SK-N-SH (cell line): ENCODE results near the gene GRB10. TPM values are rescaled to one million over a fixed set of nuclear protein-coding genes. Genes with fewer than 3 reads are reported as not detected.

Experiments used
- CTCF ChIA-PET: fragments of 300-600, 350-600 bp; formaldehyde crosslinking; extraction: SDS; loops from one replicate; lab custom pipeline; 2021; lab: Yijun Ruan, JAX
- POLR2A ChIA-PET: fragments of 350-600 bp; sonication (Branson Sonifier 250); formaldehyde crosslinking; extraction: SDS; loops from one replicate; lab custom pipeline; 2020; ENCODE audit warnings: antibody characterized with exemption, inconsistent platforms; lab: Yijun Ruan, JAX
- DNase-seq: peaks from one replicate; pipeline ENCODE4 v3.0.0; 2012
- H2AFZ ChIP-seq: fragments of 200-600 bp; sonication (generic); 2 replicates; pipeline ENCODE4 v1.8.1; 2016; ENCODE audit warnings: antibody characterized with exemption, mild to moderate bottlenecking, low read depth
- H3F3A ChIP-seq: fragments of 200-600 bp; sonication (generic); replicated peaks from 2 replicates; pipeline ENCODE3; 2016; ENCODE audit warnings: antibody characterized with exemption, mild to moderate bottlenecking; ENCODE audit not compliant: insufficient read depth
- H3K27ac ChIP-seq, 2 experiments: fragments of 200-500 bp in 1 of 2; fragments of 200-600 bp in 1 of 2; sonication (Bioruptor generic) in 1 of 2; sonication (generic), shearing (Covaris generic) in 1 of 2; 2 replicates each; pipeline versions ENCODE4 v1.5.1 to v1.6.1; 2014 to 2016; ENCODE audit warnings: low read depth in 2 of 2, inconsistent platforms in 1 of 2, low read length in 1 of 2, mild to moderate bottlenecking in 1 of 2, mixed read lengths in 1 of 2
- H3K27me3 ChIP-seq: fragments of 200-600 bp; sonication (generic), shearing (Covaris generic); 2 replicates; pipeline ENCODE4 v1.6.1; 2016; ENCODE audit warnings: mixed run types; ENCODE audit not compliant: insufficient read depth
- H3K36me3 ChIP-seq, 2 experiments: fragments of 200-500 bp in 1 of 2; fragments of 200-600 bp in 1 of 2; sonication (Bioruptor generic) in 1 of 2; sonication (generic) in 1 of 2; replicated peaks in 1 of 2; 2 replicates each; pipeline versions ENCODE3 to v1.5.1; 2014 to 2016; ENCODE audit warnings: low read length in 1 of 2, mild to moderate bottlenecking in 1 of 2; ENCODE audit not compliant: insufficient read depth in 2 of 2, control insufficient read depth in 1 of 2
- H3K4me1 ChIP-seq, 2 experiments: fragments of 200-500 bp in 1 of 2; fragments of 200-600 bp in 1 of 2; sonication (Bioruptor generic) in 1 of 2; sonication (generic), shearing (Covaris generic) in 1 of 2; 2 replicates each; pipeline versions ENCODE4 v1.5.1 to v1.6.1; 2014 to 2016; ENCODE audit warnings: low read depth in 1 of 2, low read length in 1 of 2, mixed run types in 1 of 2; ENCODE audit not compliant: insufficient read depth in 2 of 2, control insufficient read depth in 1 of 2
- H3K4me2 ChIP-seq: fragments of 200-600 bp; sonication (generic), shearing (Covaris generic); 2 replicates; pipeline ENCODE4 v1.6.1; 2017; ENCODE audit warnings: mixed run types
- H3K4me3 ChIP-seq, 2 experiments: fragments of 200-500 bp in 1 of 2; fragments of 200-600 bp in 1 of 2; sonication (Bioruptor generic) in 1 of 2; sonication (generic), shearing (Covaris generic) in 1 of 2; 2 replicates each; pipeline versions ENCODE4 v1.5.1 to v1.8.1; 2014 to 2016; ENCODE audit warnings: low read depth in 2 of 2, inconsistent platforms in 1 of 2, low read length in 1 of 2, mild to moderate bottlenecking in 1 of 2, mixed read lengths in 1 of 2, moderate library complexity in 1 of 2
- H3K79me2 ChIP-seq: fragments of 200-600 bp; sonication (generic); 2 replicates; pipeline ENCODE4 v1.8.1; 2017; ENCODE audit warnings: mild to moderate bottlenecking; ENCODE audit not compliant: insufficient read depth
- H3K9ac ChIP-seq: fragments of 200-600 bp; sonication (generic); 2 replicates; pipeline ENCODE4 v1.6.1; 2017; ENCODE audit warnings: mixed run types
- H3K9me2 ChIP-seq: fragments of 200-600 bp; sonication (generic); 2 replicates; pipeline ENCODE4 v1.6.1; 2017; ENCODE audit warnings: mixed run types
- H3K9me3 ChIP-seq: fragments of 200-600 bp; sonication (generic); 2 replicates; pipeline ENCODE4 v1.6.1; 2017; ENCODE audit warnings: mixed run types, mild to moderate bottlenecking, moderate library complexity
- H4K20me1 ChIP-seq: fragments of 200-600 bp; sonication (generic); 2 replicates; pipeline ENCODE4 v1.6.1; 2017; ENCODE audit warnings: mild to moderate bottlenecking, mixed run types; ENCODE audit not compliant: insufficient read depth
- CHD2 ChIP-seq: fragments of 150-350 bp; IDR thresholded peaks from 2 replicates; pipeline ENCODE4 v1.6.1; 2018; ENCODE audit warnings: low read length; ENCODE audit not compliant: partially characterized antibody
- FOXJ3 ChIP-seq: sonication (generic); formaldehyde crosslinking; IDR thresholded peaks from 2 replicates; pipeline ENCODE4 v1.5.1; 2020; ENCODE audit warnings: mild to moderate bottlenecking, missing genetic modification reagents
- MXI1 ChIP-seq: IDR thresholded peaks from 2 replicates; pipeline ENCODE4 v1.6.1; 2012; ENCODE audit warnings: mild to moderate bottlenecking, low read depth, low read length, improper control_type of control experiment
- NFIC ChIP-seq: IDR thresholded peaks from 2 replicates; pipeline ENCODE4 v1.4.0; 2012; ENCODE audit warnings: borderline replicate concordance
- NRF1 ChIP-seq: IDR thresholded peaks from 2 replicates; pipeline ENCODE4 v1.6.1; 2012; ENCODE audit warnings: low read depth, mild to moderate bottlenecking, low read length
- PBX3 ChIP-seq: IDR thresholded peaks from 2 replicates; pipeline ENCODE4; 2012
- POLR2AphosphoS5 ChIP-seq: IDR thresholded peaks from 2 replicates; pipeline ENCODE4 v1.6.1; 2012; ENCODE audit warnings: low read depth, low read length
- RAD21 ChIP-seq: IDR thresholded peaks from 2 replicates; pipeline ENCODE4 v1.6.1; 2012; ENCODE audit warnings: mild to moderate bottlenecking, low read length
- REST ChIP-seq: IDR thresholded peaks from 2 replicates; pipeline ENCODE4 v1.6.1; 2012; ENCODE audit warnings: mild to moderate bottlenecking, low read depth, low read length, moderate library complexity
- RXRA ChIP-seq: IDR thresholded peaks from 2 replicates; pipeline ENCODE4 v1.4.0; 2012; ENCODE audit warnings: low read depth, mild to moderate bottlenecking, borderline replicate concordance
- SMC3 ChIP-seq: IDR thresholded peaks from 2 replicates; pipeline ENCODE4 v1.6.1; 2012; ENCODE audit warnings: low read depth, low read length, improper control_type of control experiment
- YY1 ChIP-seq: IDR thresholded peaks from 2 replicates; pipeline ENCODE4 v1.4.0; 2012; ENCODE audit warnings: low read depth, mild to moderate bottlenecking
- ZBTB33 ChIP-seq: IDR thresholded peaks from 2 replicates; pipeline ENCODE4 v1.4.0; 2012; ENCODE audit warnings: low read depth, borderline replicate concordance
- WGBS: methylation state at CpG from one replicate; pipeline ENCODE4 v1.1.6; 2017; ENCODE audit warnings: low lambda C conversion rate; 5-methylcytosine and 5-hydroxymethylcytosine counted together
- polyA plus RNA-seq, 3 experiments: library from polyadenylated mRNA; depleted of rRNA; stranded (reverse); fragments of >200 nt; gene quantifications; 2 replicates each; pipeline ENCODE4 v1.2.3, GENCODE V29; 2012

The GRB10 gene
- polyA plus RNA-seq, 1 of the 3 experiments (the other 2 are of a cell fraction) = 5.1 TPM

GRCh38 chr7:50664937-50665336 lies 117.8 kb downstream of the GRB10 start:
- DNase-seq = no peak
- no peak overlapping the region for H3K27ac ChIP-seq
- CTCF ChIA-PET = no interaction called here
- H3K9ac ChIP-seq = no peak overlapping the region
- H2AFZ ChIP-seq = no peak overlapping the region
- H3K9me3 ChIP-seq = no peaks in the 10 kb centered on the region
- peaks cover 93% of the 10 kb centered on the region for H4K20me1 ChIP-seq
- TF ChIP-seq CHD2 = no peak
- no peak for TF ChIP-seq ZBTB33
- TF ChIP-seq, all 33 proteins: peak for 0
- Histone ChIP-seq H3K4me1 (peaks cover 8 to 13% of the 10 kb centered on the region in 2 experiments; a peak in 3 of 4 replicates), H3F3A (no peaks in the 10 kb centered on the region), H3K9me2 (no peaks in the 10 kb centered on the region), H3K79me2 (peaks cover 29% of the 10 kb centered on the region; the same call in 1 of the 2 replicates), H3K36me3 (peaks cover 0 to 25% of the 10 kb centered on the region in 2 experiments), H3K4me2 (no peak overlapping the region), H3K4me3 (no peak overlapping the region), H3K27me3 (no peaks in the 10 kb centered on the region)
- POLR2A ChIA-PET = no interaction called here
- WGBS = 70% methylated on average over 4 of the region's 4 CpGs

- DNase-seq = no peak
- Histone ChIP-seq H3K9me3 (no peaks in the 10 kb centered on the region), H3K27ac (no peak overlapping the region), H3K4me3 (no peak overlapping the region), H3K27me3 (no peaks in the 10 kb centered on the region), H3K9ac (no peak overlapping the region), H4K20me1 (peaks cover 89% of the 10 kb centered on the region), H3K9me2 (no peaks in the 10 kb centered on the region), H3F3A (no peaks in the 10 kb centered on the region), H3K4me2 (no peak overlapping the region), H2AFZ (no peak overlapping the region), H3K4me1 (peaks cover 8 to 13% of the 10 kb centered on the region in 2 experiments; a peak in 3 of 4 replicates), H3K79me2 (peaks cover 27% of the 10 kb centered on the region; the same call in 1 of the 2 replicates), H3K36me3 (peaks cover 0 to 20% of the 10 kb centered on the region in 2 experiments)
- 76% methylated on average over 7 of the region's 9 CpGs for WGBS
- TF ChIP-seq POLR2AphosphoS5 (no peak), PBX3 (peak; percentile 56)
- CTCF ChIA-PET = interaction anchor here (1.9 kb wide), 1 partner anchor 15 kb away, joined by 5 read pairs; no protein-coding TSS in a partner anchor
- POLR2A ChIA-PET = interaction anchor here (1.0 kb wide), 1 partner anchor 103 kb away, joined by 4 read pairs; no protein-coding TSS in a partner anchor
These were observed 118.2 kb downstream of the GRB10 start for GRCh38 chr7:50664461-50664922.

GRCh38 chr7:50663396-50664102 lies 119.1 kb downstream of the GRB10 start:
- H3K9ac ChIP-seq = no peak overlapping the region
- TF ChIP-seq SMC3 (no peak), REST (no peak), MXI1 (no peak), YY1 (no peak), NFIC (no peak), RAD21 (no peak), NRF1 (no peak), FOXJ3 (CRISPR knock-in tag) (no peak), RXRA (no peak), POLR2AphosphoS5 (no peak)
- no peak overlapping the region for H3K27ac ChIP-seq
- peaks cover 79% of the 10 kb centered on the region for H4K20me1 ChIP-seq
- peaks cover 8 to 13% of the 10 kb centered on the region in 2 experiments; a peak in 3 of 4 replicates for H3K4me1 ChIP-seq
- no peak overlapping the region for H2AFZ ChIP-seq
- no peak for DNase-seq
- no peaks in the 10 kb centered on the region for H3K9me3 ChIP-seq
- no peak overlapping the region for H3K4me3 ChIP-seq
- peaks cover 27% of the 10 kb centered on the region; the same call in 1 of the 2 replicates for H3K79me2 ChIP-seq
- POLR2A ChIA-PET = interaction anchor here (1.0 kb wide), 1 partner anchor 102 kb away, joined by 4 read pairs; no protein-coding TSS in a partner anchor
- no peaks in the 10 kb centered on the region for H3K27me3 ChIP-seq
- CTCF ChIA-PET = interaction anchor here (0.7 to 2.5 kb wide), 4 partner anchors 16 to 458 kb away, joined by 3 to 8 read pairs (median 4); no protein-coding TSS in a partner anchor
- WGBS = 58% methylated on average over 8 of the region's 8 CpGs
- H3K9me2 ChIP-seq = no peaks in the 10 kb centered on the region
- no peak overlapping the region for H3K4me2 ChIP-seq
- H3K36me3 ChIP-seq = peaks cover 0 to 14% of the 10 kb centered on the region in 2 experiments
- H3F3A ChIP-seq = no peaks in the 10 kb centered on the region
